ENCODE measurements around the gene XPR1. TPM values are rescaled to one million over a fixed set of nuclear protein-coding genes. Genes with fewer than 3 reads are reported as not detected.

Gene XPR1
- total RNA-seq, 1 donor from 2014 or later: 25.4 TPM

GRCh38 chr1:180734366-180734765 lies 102.5 kb downstream of the XPR1 start:
- no peak for DNase-seq (ENCODE audit: low read depth)
- TF ChIP-seq CTCF (IDR thresholded peaks at IDR 0.05; ENCODE audit: insufficient read depth, low read length, poor library complexity, severe bottlenecking): no peak
- Histone ChIP-seq H3K4me3 (ENCODE audit: low read depth, low read length) (no peak overlapping the region), H3K36me3 (ENCODE audit: control insufficient read depth, insufficient read depth, low read length) (no peaks in the 10 kb centered on the region), H3K27me3 (ENCODE audit: control insufficient read depth, insufficient read depth, low read length) (no peaks in the 10 kb centered on the region)

GRCh38 chr1:180742663-180743062 lies 110.8 kb downstream of the XPR1 start:
- Histone ChIP-seq H3K4me3 (ENCODE audit: low read depth, low read length) (no peak overlapping the region), H3K36me3 (ENCODE audit: control insufficient read depth, insufficient read depth, low read length) (no peaks in the 10 kb centered on the region), H3K27me3 (ENCODE audit: control insufficient read depth, insufficient read depth, low read length) (no peaks in the 10 kb centered on the region)
- TF ChIP-seq CTCF (IDR thresholded peaks at IDR 0.05; ENCODE audit: insufficient read depth, low read length, poor library complexity, severe bottlenecking): no peak
- DNase-seq (ENCODE audit: low read depth): no peak

- no peak for DNase-seq (ENCODE audit: low read depth)
- TF ChIP-seq CTCF (IDR thresholded peaks at IDR 0.05; ENCODE audit: insufficient read depth, low read length, poor library complexity, severe bottlenecking): no peak
- Histone ChIP-seq H3K36me3 (ENCODE audit: control insufficient read depth, insufficient read depth, low read length) (no peaks in the 10 kb centered on the region), H3K27me3 (ENCODE audit: control insufficient read depth, insufficient read depth, low read length) (no peaks in the 10 kb centered on the region), H3K4me3 (ENCODE audit: low read depth, low read length) (no peak overlapping the region)
Observed at GRCh38 chr1:180743868-180744267, 112.0 kb downstream of the XPR1 start.

GRCh38 chr1:180745098-180745497 lies 113.3 kb downstream of the XPR1 start:
- no peaks in the 10 kb centered on the region for H3K27me3 ChIP-seq (ENCODE audit: control insufficient read depth, insufficient read depth, low read length)
- no peaks in the 10 kb centered on the region for H3K36me3 ChIP-seq (ENCODE audit: control insufficient read depth, insufficient read depth, low read length)
- no peak for DNase-seq (ENCODE audit: low read depth)
- no peak overlapping the region for H3K4me3 ChIP-seq (ENCODE audit: low read depth, low read length)
- TF ChIP-seq CTCF (IDR thresholded peaks at IDR 0.05; ENCODE audit: insufficient read depth, low read length, poor library complexity, severe bottlenecking): no peak

- no peaks in the 10 kb centered on the region for H3K36me3 ChIP-seq (ENCODE audit: control insufficient read depth, insufficient read depth, low read length)
- no peaks in the 10 kb centered on the region for H3K27me3 ChIP-seq (ENCODE audit: control insufficient read depth, insufficient read depth, low read length)
- TF ChIP-seq CTCF (IDR thresholded peaks at IDR 0.05; ENCODE audit: insufficient read depth, low read length, poor library complexity, severe bottlenecking): no peak
- no peak for DNase-seq (ENCODE audit: low read depth)
- no peak overlapping the region for H3K4me3 ChIP-seq (ENCODE audit: low read depth, low read length)
Observed at GRCh38 chr1:180751921-180752320, 120.1 kb downstream of the XPR1 start.

- Histone ChIP-seq H3K36me3 (ENCODE audit: control insufficient read depth, insufficient read depth, low read length) (no peaks in the 10 kb centered on the region), H3K4me3 (ENCODE audit: low read depth, low read length) (no peak overlapping the region), H3K27me3 (ENCODE audit: control insufficient read depth, insufficient read depth, low read length) (no peaks in the 10 kb centered on the region)
- no peak for TF ChIP-seq CTCF (IDR thresholded peaks at IDR 0.05; ENCODE audit: insufficient read depth, low read length, poor library complexity, severe bottlenecking)
- no peak for DNase-seq (ENCODE audit: low read depth)
Observed at GRCh38 chr1:180754453-180754852, 122.6 kb downstream of the XPR1 start.
